ENCODE measurements around the gene GOLGA6A. TPM values are rescaled to one million over a fixed set of nuclear protein-coding genes. Genes with fewer than 3 reads are reported as not detected.

The GOLGA6A gene
- total and polyA plus RNA-seq, 3 experiments from 2014 or later = 0.07 TPM; not detected in 2

DNA sequence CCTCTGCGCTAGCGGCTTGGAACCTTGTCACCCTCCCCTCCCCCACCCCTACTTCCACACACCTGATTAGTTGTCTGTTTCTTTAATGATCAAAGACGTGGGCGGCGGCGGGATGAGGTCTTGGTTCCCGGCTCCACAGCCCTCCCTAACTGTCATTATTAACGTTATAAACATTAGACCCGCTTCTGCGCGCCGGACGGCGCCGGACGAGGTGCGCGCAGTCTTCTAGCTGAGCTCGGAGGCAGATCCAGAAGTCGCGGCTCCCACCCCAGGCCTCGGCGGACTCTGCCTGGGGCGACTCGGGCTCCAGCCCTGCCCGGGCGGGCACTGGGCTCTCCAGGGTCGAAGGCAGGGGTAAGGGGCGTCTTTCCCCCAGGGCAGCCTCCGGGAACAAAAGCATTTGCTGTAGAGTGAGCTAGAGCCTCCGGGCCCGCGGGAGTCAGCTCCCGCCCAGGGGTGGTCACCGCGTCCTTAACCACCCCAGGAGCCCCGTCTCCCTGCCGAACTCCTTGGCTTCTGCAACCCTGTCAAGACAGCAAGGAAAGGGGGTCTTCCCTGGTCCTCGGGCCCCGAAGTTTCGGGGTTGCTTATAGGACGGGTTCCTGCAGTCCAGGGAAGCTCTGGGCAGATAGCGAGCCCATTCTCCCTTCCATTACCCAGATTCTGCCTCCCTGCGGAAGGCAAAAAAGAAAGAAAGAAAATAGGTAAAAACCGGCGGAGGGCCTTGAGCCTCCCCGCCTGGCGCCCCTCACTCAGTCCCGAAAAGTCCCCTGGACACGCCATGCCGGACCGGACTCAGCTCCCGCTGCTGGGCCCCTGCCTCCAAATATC is 45.8 kb upstream of the GOLGA6A start:
- ChIA-PET POLR2A (no interaction called here), CTCF (interaction anchor here (1.0 to 5.9 kb wide), 4 partner anchors 179 to 194 kb away, joined by 3 to 74 read pairs (median 4); no protein-coding TSS in a partner anchor)
- H3K4me3 Mint-ChIP-seq = peak overlapping the region in 5 of 7 donors; percentile 34 to 84 (median 45)
- H3K9me3 ChIP-seq (ENCODE audit: low read length) = no peaks in the 10 kb centered on the region
- no peak overlapping the region for H3K27ac ChIP-seq (ENCODE audit: low read depth, low read length)
- DNase-seq = no peak
- H3K36me3 Mint-ChIP-seq = no peaks in the 10 kb centered on the region
- peaks cover 40% of the 10 kb centered on the region for H3K27me3 ChIP-seq (ENCODE audit: insufficient read depth, low read length, poor library complexity, severe bottlenecking)
- peaks cover 6% of the 10 kb centered on the region for H3K4me1 ChIP-seq (ENCODE audit: insufficient read depth, low read length)
- no peak overlapping the region for H3K4me3 ChIP-seq (ENCODE audit: low read length)
- H3K4me1 Mint-ChIP-seq = peaks cover 0 to 35% (median 7%) of the 10 kb centered on the region in 3 donors
- no peak overlapping the region for H3K27ac Mint-ChIP-seq
- peaks cover 0 to 2% (median 0%) of the 10 kb centered on the region in 5 donors for H3K9me3 Mint-ChIP-seq
- H3K27me3 Mint-ChIP-seq = peaks cover 31 to 79% of the 10 kb centered on the region in 2 donors
- no peaks in the 10 kb centered on the region for H3K36me3 ChIP-seq (ENCODE audit: insufficient read depth, low read length)

GRCh38 chr15:74127255-74127953 is 45.1 kb upstream of the GOLGA6A start:
- H3K4me3 ChIP-seq (ENCODE audit: low read length) = no peak overlapping the region
- H3K4me3 Mint-ChIP-seq = peak overlapping the region in 5 of 7 donors; percentile 34 to 84 (median 45)
- peaks cover 29 to 80% of the 10 kb centered on the region in 2 donors for H3K27me3 Mint-ChIP-seq
- peaks cover 0 to 2% (median 0%) of the 10 kb centered on the region in 5 donors for H3K9me3 Mint-ChIP-seq
- H3K27ac ChIP-seq (ENCODE audit: low read depth, low read length) = no peak overlapping the region
- H3K36me3 ChIP-seq (ENCODE audit: insufficient read depth, low read length) = no peaks in the 10 kb centered on the region
- no peaks in the 10 kb centered on the region for H3K9me3 ChIP-seq (ENCODE audit: low read length)
- peaks cover 0 to 31% (median 7%) of the 10 kb centered on the region in 3 donors for H3K4me1 Mint-ChIP-seq
- no peaks in the 10 kb centered on the region for H3K36me3 Mint-ChIP-seq
- no peak overlapping the region for H3K27ac Mint-ChIP-seq
- peak; percentile 64 to 83 (median 72) for DNase-seq
- ChIA-PET POLR2A (no interaction called here), CTCF (interaction anchor here (1.2 to 5.9 kb wide), 4 partner anchors 180 to 194 kb away, joined by 3 to 74 read pairs (median 5); no protein-coding TSS in a partner anchor)
- peaks cover 6% of the 10 kb centered on the region for H3K4me1 ChIP-seq (ENCODE audit: insufficient read depth, low read length)
- H3K27me3 ChIP-seq (ENCODE audit: insufficient read depth, low read length, poor library complexity, severe bottlenecking) = peaks cover 38% of the 10 kb centered on the region

DNA sequence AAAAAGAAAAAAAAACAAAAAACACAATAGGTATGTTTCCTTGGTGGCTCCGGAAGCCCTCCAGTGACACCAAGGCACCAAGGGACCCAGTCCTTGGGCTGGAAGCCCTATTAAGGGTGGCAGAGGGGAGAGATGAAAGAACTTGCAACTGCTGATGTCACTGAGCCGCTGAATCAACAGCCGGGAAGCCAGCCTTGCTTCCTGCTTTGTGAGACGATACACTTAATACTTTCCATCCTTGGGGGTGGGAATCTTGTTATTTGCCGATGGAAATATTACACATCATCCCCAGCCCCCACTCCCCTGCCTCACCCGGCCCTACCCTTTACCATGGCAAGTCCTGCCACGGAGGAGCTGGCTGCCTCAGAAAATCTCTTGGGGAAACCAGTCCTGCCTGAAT is 42.4 kb upstream of the GOLGA6A start:
- Mint-ChIP-seq H3K4me3 (no peak overlapping the region), H3K4me1 (peaks cover 0 to 18% (median 4%) of the 10 kb centered on the region in 3 donors)
- CTCF ChIA-PET = interaction anchor here (5.9 kb wide), 1 partner anchor 197 kb away, joined by 74 read pairs; no protein-coding TSS in a partner anchor

GRCh38 chr15:74124196-74124595 is 41.8 kb upstream of the GOLGA6A start:
- CTCF ChIA-PET = interaction anchor here (1.6 kb wide), 1 partner anchor 196 kb away, joined by 4 read pairs; no protein-coding TSS in a partner anchor

More for the DNA sequence above, 42.4 kb upstream of the GOLGA6A start:
- POLR2A ChIA-PET = no interaction called here
- no peaks in the 10 kb centered on the region for H3K36me3 Mint-ChIP-seq
- H3K27ac ChIP-seq (ENCODE audit: low read depth, low read length) = no peak overlapping the region
- no peak overlapping the region for H3K27ac Mint-ChIP-seq
- no peaks in the 10 kb centered on the region for H3K36me3 ChIP-seq (ENCODE audit: insufficient read depth, low read length)
- H3K9me3 Mint-ChIP-seq = peaks cover 0 to 2% (median 0%) of the 10 kb centered on the region in 5 donors
- no peaks in the 10 kb centered on the region for H3K9me3 ChIP-seq (ENCODE audit: low read length)
- peaks cover 33 to 75% of the 10 kb centered on the region in 2 donors for H3K27me3 Mint-ChIP-seq
- no peak for DNase-seq
- peaks cover 26% of the 10 kb centered on the region for H3K27me3 ChIP-seq (ENCODE audit: insufficient read depth, low read length, poor library complexity, severe bottlenecking)
- no peak overlapping the region for H3K4me3 ChIP-seq (ENCODE audit: low read length)
- H3K4me1 ChIP-seq (ENCODE audit: insufficient read depth, low read length) = peaks cover 6% of the 10 kb centered on the region

DNA sequence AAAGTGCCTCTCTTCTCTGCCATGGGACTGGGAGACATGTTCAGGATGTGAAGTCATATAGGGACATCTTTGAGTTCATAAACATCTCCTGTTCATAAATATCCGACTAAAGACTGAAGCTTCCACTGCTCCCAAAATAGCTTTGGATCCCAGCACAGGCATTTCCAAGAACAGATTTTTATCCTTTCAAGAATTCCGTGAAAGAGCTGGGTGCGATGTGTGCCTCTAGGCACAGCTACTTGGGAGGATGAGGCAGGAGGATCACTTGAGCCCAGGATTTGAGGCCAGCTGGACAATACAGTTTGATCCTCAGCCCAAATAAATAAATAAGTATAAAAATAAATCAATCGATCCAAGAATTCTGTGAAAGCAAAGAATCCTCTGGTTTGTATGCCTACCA is 41.3 kb upstream of the GOLGA6A start:
- Histone ChIP-seq H3K27me3 (ENCODE audit: insufficient read depth, low read length, poor library complexity, severe bottlenecking) (peaks cover 15% of the 10 kb centered on the region), H3K4me3 (ENCODE audit: low read length) (no peak overlapping the region), H3K4me1 (ENCODE audit: insufficient read depth, low read length) (peaks cover 6% of the 10 kb centered on the region), H3K27ac (ENCODE audit: low read depth, low read length) (no peak overlapping the region), H3K9me3 (ENCODE audit: low read length) (no peaks in the 10 kb centered on the region), H3K36me3 (ENCODE audit: insufficient read depth, low read length) (no peaks in the 10 kb centered on the region)
- Mint-ChIP-seq H3K27ac (no peak overlapping the region), H3K36me3 (no peaks in the 10 kb centered on the region), H3K4me1 (peaks cover 0 to 7% (median 2%) of the 10 kb centered on the region in 3 donors), H3K27me3 (peaks cover 34 to 75% of the 10 kb centered on the region in 2 donors), H3K9me3 (no peaks in the 10 kb centered on the region), H3K4me3 (no peak overlapping the region)
- no peak for DNase-seq
- POLR2A ChIA-PET = no interaction called here
- CTCF ChIA-PET = interaction anchor here (1.2 to 1.6 kb wide), 2 partner anchors 197 to 199 kb away, joined by 3 to 4 read pairs; no protein-coding TSS in a partner anchor

More at GRCh38 chr15:74124196-74124595, 41.8 kb upstream of the GOLGA6A start:
- Mint-ChIP-seq H3K27ac (no peak overlapping the region), H3K36me3 (no peaks in the 10 kb centered on the region), H3K9me3 (no peaks in the 10 kb centered on the region), H3K4me1 (peaks cover 0 to 13% (median 2%) of the 10 kb centered on the region in 3 donors), H3K27me3 (peaks cover 34 to 73% of the 10 kb centered on the region in 2 donors), H3K4me3 (no peak overlapping the region)
- Histone ChIP-seq H3K27ac (ENCODE audit: low read depth, low read length) (no peak overlapping the region), H3K4me3 (ENCODE audit: low read length) (no peak overlapping the region), H3K36me3 (ENCODE audit: insufficient read depth, low read length) (no peaks in the 10 kb centered on the region), H3K27me3 (ENCODE audit: insufficient read depth, low read length, poor library complexity, severe bottlenecking) (peaks cover 21% of the 10 kb centered on the region), H3K9me3 (ENCODE audit: low read length) (no peaks in the 10 kb centered on the region), H3K4me1 (ENCODE audit: insufficient read depth, low read length) (peaks cover 6% of the 10 kb centered on the region)
- no peak for DNase-seq
- POLR2A ChIA-PET = no interaction called here

DNA sequence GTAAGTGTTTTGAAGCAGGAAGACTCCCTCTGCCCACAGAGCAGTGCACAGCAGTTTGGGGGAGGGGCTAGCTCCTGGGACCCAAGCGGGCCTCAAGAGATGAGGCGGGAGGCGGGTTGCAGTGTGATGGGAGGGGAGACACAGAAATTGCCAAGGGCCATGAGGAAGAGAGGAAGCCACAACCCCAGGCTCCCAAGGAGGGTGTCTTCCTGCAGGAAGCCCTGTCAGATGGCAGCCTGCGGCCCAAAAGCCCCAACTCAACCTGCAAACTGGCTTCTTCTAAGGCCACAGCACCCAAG is 40.7 kb upstream of the GOLGA6A start:
- Histone ChIP-seq H3K27ac (ENCODE audit: low read depth, low read length) (no peak overlapping the region), H3K36me3 (ENCODE audit: insufficient read depth, low read length) (no peaks in the 10 kb centered on the region), H3K4me3 (ENCODE audit: low read length) (no peak overlapping the region), H3K9me3 (ENCODE audit: low read length) (no peaks in the 10 kb centered on the region), H3K4me1 (ENCODE audit: insufficient read depth, low read length) (peaks cover 5% of the 10 kb centered on the region), H3K27me3 (ENCODE audit: insufficient read depth, low read length, poor library complexity, severe bottlenecking) (peaks cover 9% of the 10 kb centered on the region)
- Mint-ChIP-seq H3K4me3 (no peak overlapping the region), H3K9me3 (peaks cover 0 to 4% (median 0%) of the 10 kb centered on the region in 5 donors), H3K4me1 (peaks cover 0 to 5% (median 2%) of the 10 kb centered on the region in 3 donors), H3K27ac (no peak overlapping the region), H3K36me3 (no peaks in the 10 kb centered on the region), H3K27me3 (peaks cover 34 to 75% of the 10 kb centered on the region in 2 donors)
- CTCF ChIA-PET = interaction anchor here (1.2 to 1.6 kb wide), 2 partner anchors 197 to 199 kb away, joined by 3 to 4 read pairs; no protein-coding TSS in a partner anchor
- POLR2A ChIA-PET = no interaction called here
- DNase-seq = no peak

- no peak for DNase-seq
- H3K27ac Mint-ChIP-seq = no peak overlapping the region
- CTCF ChIA-PET = interaction anchor here (1.2 to 1.6 kb wide), 2 partner anchors 198 to 200 kb away, joined by 3 to 4 read pairs; no protein-coding TSS in a partner anchor
- Histone ChIP-seq H3K36me3 (ENCODE audit: insufficient read depth, low read length) (no peaks in the 10 kb centered on the region), H3K4me1 (ENCODE audit: insufficient read depth, low read length) (no peaks in the 10 kb centered on the region), H3K27me3 (ENCODE audit: insufficient read depth, low read length, poor library complexity, severe bottlenecking) (peaks cover 5% of the 10 kb centered on the region), H3K9me3 (ENCODE audit: low read length) (no peaks in the 10 kb centered on the region), H3K27ac (ENCODE audit: low read depth, low read length) (no peak overlapping the region), H3K4me3 (ENCODE audit: low read length) (no peak overlapping the region)
- H3K27me3 Mint-ChIP-seq = peaks cover 34 to 80% of the 10 kb centered on the region in 2 donors
- POLR2A ChIA-PET = no interaction called here
- no peaks in the 10 kb centered on the region for H3K36me3 Mint-ChIP-seq
- peaks cover 0 to 5% (median 0%) of the 10 kb centered on the region in 3 donors for H3K4me1 Mint-ChIP-seq
- H3K4me3 Mint-ChIP-seq = no peak overlapping the region
- peaks cover 0 to 9% (median 0%) of the 10 kb centered on the region in 5 donors for H3K9me3 Mint-ChIP-seq
Measured at GRCh38 chr15:74122403-74123130, 40.2 kb upstream of the GOLGA6A start.
